B cell (primary cell): ENCODE data around the gene NPC1. TPM values are rescaled to one million over a fixed set of nuclear protein-coding genes. Genes with fewer than 3 reads are reported as not detected.
"Not testable (repeated sequence)": the region's sequence is repeated elsewhere in the genome, so short reads cannot be mapped to it uniquely, and the experiment has no call there.

Experiments
- ATAC-seq: fragments of 200-7000 bp; cut with Tn5 transposase; one replicate; pipeline ENCODE4 v1.10.0; 2021; ENCODE audit warnings: low read depth, mild to moderate bottlenecking, moderate number of reproducible peaks, moderate library complexity
- CTCF ChIA-PET: fragments of 350-600 bp; sonication (Branson Sonifier 250); formaldehyde crosslinking; loops from one replicate; lab custom pipeline; 2021; ENCODE audit warnings: antibody characterized with exemption, inconsistent platforms; lab: Charles Lee
- POLR2A ChIA-PET: fragments of 350-600 bp; sonication (Branson Sonifier 250); formaldehyde crosslinking; loops from one replicate; lab custom pipeline; 2021; ENCODE audit warnings: antibody characterized with exemption; lab: Charles Lee
- DNase-seq: peaks from one replicate; pipeline ENCODE4 v3.0.0; 2013
- H2AFZ ChIP-seq: 2 replicates; pipeline ENCODE4 v1.6.1; 2012; ENCODE audit warnings: mild to moderate bottlenecking, low read depth, low read length; ENCODE audit not compliant: insufficient read depth, poor library complexity, severe bottlenecking
- H3K27ac ChIP-seq, 2 donors: 1 replicate in 1 of 2; 2 replicates in 1 of 2; pipeline ENCODE4 v1.5.1; 2012 to 2013; ENCODE audit warnings: low read length in 2 of 2, mild to moderate bottlenecking in 2 of 2, moderate library complexity in 1 of 2
- H3K27me3 ChIP-seq, 4 experiments: fragments of 200-600 bp in 1 of 4; sonication (generic) in 1 of 4; replicated peaks in 1 of 4; 1 replicate in 2 of 4; 2 replicates in 2 of 4; pipeline versions ENCODE4 v1.6.1 to v1.7.0; 2013 to 2016; ENCODE audit warnings: low read length in 3 of 4, mild to moderate bottlenecking in 2 of 4, mixed read lengths in 1 of 4, moderate library complexity in 1 of 4; ENCODE audit not compliant: insufficient read depth in 4 of 4, control insufficient read depth in 3 of 4; ENCODE audit errors: control extremely low read depth in 1 of 4
- H3K36me3 ChIP-seq, 2 experiments: replicated peaks in 1 of 2; 1 replicate in 1 of 2; 2 replicates in 1 of 2; pipeline versions ENCODE4 v1.6.1 to v1.7.1; 2013; ENCODE audit warnings: low read length in 1 of 2; ENCODE audit not compliant: insufficient read depth in 2 of 2, control insufficient read depth in 1 of 2; ENCODE audit errors: control extremely low read depth in 1 of 2, extremely low read depth in 1 of 2
- H3K4me1 ChIP-seq, 2 donors: fragments of 200-600 bp in 1 of 2; sonication (generic) in 1 of 2; 1 replicate in 1 of 2; 2 replicates in 1 of 2; pipeline versions ENCODE4 v1.5.1 to v1.6.1; 2013 to 2017; ENCODE audit warnings: low read length in 2 of 2; ENCODE audit not compliant: control insufficient read depth in 2 of 2, insufficient read depth in 2 of 2
- H3K4me2 ChIP-seq: replicated peaks from 2 replicates; pipeline ENCODE3; 2012; ENCODE audit warnings: mild to moderate bottlenecking, low read depth, low read length; ENCODE audit not compliant: poor library complexity, severe bottlenecking
- H3K4me3 ChIP-seq, 5 experiments: fragments of 200-600 bp in 1 of 5; sonication (generic) in 1 of 5; 1 replicate in 3 of 5; 2 replicates in 2 of 5; pipeline versions ENCODE4 v1.5.1 to v1.7.0; 2011 to 2016; ENCODE audit warnings: low read length in 4 of 5, mild to moderate bottlenecking in 4 of 5, low read depth in 2 of 5, control low read depth in 1 of 5, moderate library complexity in 1 of 5; ENCODE audit not compliant: insufficient read depth in 1 of 5; ENCODE audit errors: control extremely low read depth in 1 of 5, extremely low read depth in 1 of 5
- H3K79me2 ChIP-seq: fragments of 200-600 bp; sonication (generic); one replicate; pipeline ENCODE4 v1.6.0; 2016; ENCODE audit warnings: low read length; ENCODE audit not compliant: control insufficient read depth, insufficient read depth
- H3K9ac ChIP-seq: fragments of 200-600 bp; sonication (generic); 2 replicates; pipeline ENCODE4 v1.6.1; 2017; ENCODE audit warnings: mild to moderate bottlenecking, low read length, moderate library complexity
- H3K9me3 ChIP-seq, 3 donors: one replicate each; pipeline versions ENCODE4 v1.6.1 to v1.7.1; 2013; ENCODE audit warnings: low read length in 2 of 3; ENCODE audit not compliant: control insufficient read depth in 2 of 3, insufficient read depth in 1 of 3; ENCODE audit errors: control extremely low read depth in 1 of 3
- H4K20me1 ChIP-seq: 2 replicates; pipeline ENCODE4 v1.6.0; 2012; ENCODE audit warnings: mild to moderate bottlenecking, low read length; ENCODE audit not compliant: insufficient read depth, control insufficient read depth, poor library complexity, severe bottlenecking
- H3K27ac Mint-ChIP-seq: one replicate; pipeline ENCODE4 v1.8.0; 2021; ENCODE audit warnings: mixed read lengths
- H3K27me3 Mint-ChIP-seq: one replicate; pipeline ENCODE4 v1.8.0; 2021; ENCODE audit warnings: mixed read lengths
- H3K4me1 Mint-ChIP-seq: one replicate; pipeline ENCODE4 v1.8.0; 2021; ENCODE audit warnings: mixed read lengths
- H3K4me3 Mint-ChIP-seq: one replicate; pipeline ENCODE4 v1.8.0; 2021; ENCODE audit warnings: mixed read lengths
- H3K9me3 Mint-ChIP-seq: one replicate; pipeline ENCODE4 v1.8.0; 2022; ENCODE audit warnings: mixed read lengths; ENCODE audit not compliant: insufficient read depth
- CTCF ChIP-seq: fragments of 200-600 bp; IDR thresholded peaks from one replicate; pipeline ENCODE4 v1.8.0; 2022; ENCODE audit warnings: antibody characterized with exemption, mild to moderate bottlenecking
- EZH2 ChIP-seq: IDR thresholded peaks from 2 replicates; pipeline ENCODE4 v1.6.1; 2012; ENCODE audit warnings: borderline replicate concordance, low read depth, mild to moderate bottlenecking, moderate library complexity, low read length; ENCODE audit not compliant: insufficient read depth, poor library complexity, severe bottlenecking
- WGBS: methylation state at CpG from one replicate; pipeline ENCODE4 v1.1.5; 2013; ENCODE audit warnings: missing lambda C conversion rate; ENCODE audit not compliant: insufficient coverage; 5-methylcytosine and 5-hydroxymethylcytosine counted together
- intact Hi-C: fragments of 100-400 bp; cut with micrococcal nuclease; formaldehyde crosslinking; loops from one replicate; pipeline ENCODE4 v1.10.0; 2022
- polyA plus RNA-seq: library from polyadenylated mRNA; depleted of rRNA; stranded (reverse); fragments of >200 nt; gene quantifications from 2 replicates; pipeline ENCODE4 v1.2.3, GENCODE V29; 2012
- total RNA-seq, 2 donors: library from RNA; stranded (reverse); fragments of 120-200 nt in 1 of 2; gene quantifications; 1 replicate in 1 of 2; 2 replicates in 1 of 2; pipeline versions ENCODE4 v1.2.3 to v1.2.4, GENCODE V29; 2013 to 2022

The NPC1 gene
- total and polyA plus RNA-seq, 2 donors (not counting 1 experiment from before 2014, with no cell fraction given) = 17.5 to 44.4 TPM

GRCh38 chr18:23578067-23578701, 8.1 kb downstream of the NPC1 start:
- Histone ChIP-seq H4K20me1 (peaks cover 24% of the 10 kb centered on the region), H3K79me2 (peaks cover 65% of the 10 kb centered on the region), H3K9me3 (no peaks in the 10 kb centered on the region), H2AFZ (no peak overlapping the region), H3K4me1 (peaks cover 4 to 8% of the 10 kb centered on the region in 2 donors), H3K27me3 (no peaks in the 10 kb centered on the region), H3K4me2 (no peak overlapping the region), H3K27ac (no peak overlapping the region), H3K36me3 (peaks cover 3 to 25% of the 10 kb centered on the region in 2 experiments), H3K4me3 (no peak overlapping the region), H3K9ac (no peak overlapping the region)
- intact Hi-C loops = no loop called here
- H3K27ac Mint-ChIP-seq = no peak overlapping the region
- H3K27me3 Mint-ChIP-seq = no peaks in the 10 kb centered on the region
- POLR2A ChIA-PET = no interaction called here
- no peaks in the 10 kb centered on the region for H3K9me3 Mint-ChIP-seq
- CTCF ChIA-PET = no interaction called here
- TF ChIP-seq EZH2 (no peak), CTCF (no peak)
- WGBS = 81% methylated on average over 6 of the region's 6 CpGs
- DNase-seq (no peak), ATAC-seq (no peak)
- H3K4me3 Mint-ChIP-seq = no peak overlapping the region
- peaks cover 30% of the 10 kb centered on the region for H3K4me1 Mint-ChIP-seq

GRCh38 chr18:23577521-23577920, 8.8 kb downstream of the NPC1 start:
- H3K79me2 ChIP-seq = peaks cover 58% of the 10 kb centered on the region
- POLR2A ChIA-PET = not testable (repeated sequence)

More at GRCh38 chr18:23577521-23577920, 8.8 kb downstream of the NPC1 start:
- H3K27me3 Mint-ChIP-seq, ATAC-seq, H2AFZ ChIP-seq, H3K27me3 ChIP-seq, H3K27ac Mint-ChIP-seq, H3K9me3 Mint-ChIP-seq, H3K9ac ChIP-seq, intact Hi-C loops, DNase-seq, H3K4me3 Mint-ChIP-seq, H3K4me2 ChIP-seq, H3K27ac ChIP-seq, H3K9me3 ChIP-seq, H3K4me1 ChIP-seq, CTCF ChIA-PET, H3K4me3 ChIP-seq: not testable (repeated sequence)
- WGBS = 98% methylated on average over 20 of the region's 24 CpGs
- peaks cover 24% of the 10 kb centered on the region for H4K20me1 ChIP-seq
- H3K4me1 Mint-ChIP-seq = peaks cover 29% of the 10 kb centered on the region
- H3K36me3 ChIP-seq = peaks cover 3 to 31% of the 10 kb centered on the region in 2 experiments
